Measurements from ENCODE around the gene RAB11FIP4.
"Not testable (repeated sequence)": the region's sequence is repeated elsewhere in the genome, so short reads cannot be mapped to it uniquely, and the experiment has no call there.

RAB11FIP4 gene, protein sequence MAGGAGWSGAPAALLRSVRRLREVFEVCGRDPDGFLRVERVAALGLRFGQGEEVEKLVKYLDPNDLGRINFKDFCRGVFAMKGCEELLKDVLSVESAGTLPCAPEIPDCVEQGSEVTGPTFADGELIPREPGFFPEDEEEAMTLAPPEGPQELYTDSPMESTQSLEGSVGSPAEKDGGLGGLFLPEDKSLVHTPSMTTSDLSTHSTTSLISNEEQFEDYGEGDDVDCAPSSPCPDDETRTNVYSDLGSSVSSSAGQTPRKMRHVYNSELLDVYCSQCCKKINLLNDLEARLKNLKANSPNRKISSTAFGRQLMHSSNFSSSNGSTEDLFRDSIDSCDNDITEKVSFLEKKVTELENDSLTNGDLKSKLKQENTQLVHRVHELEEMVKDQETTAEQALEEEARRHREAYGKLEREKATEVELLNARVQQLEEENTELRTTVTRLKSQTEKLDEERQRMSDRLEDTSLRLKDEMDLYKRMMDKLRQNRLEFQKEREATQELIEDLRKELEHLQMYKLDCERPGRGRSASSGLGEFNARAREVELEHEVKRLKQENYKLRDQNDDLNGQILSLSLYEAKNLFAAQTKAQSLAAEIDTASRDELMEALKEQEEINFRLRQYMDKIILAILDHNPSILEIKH

GRCh38 chr17:31391496-31391949 is at the start of gene RAB11FIP4:
Gene RAB11FIP4 (plus strand): TSS chr17:31391675. CDS start chr17:31391853, 178 bp downstream.
- peak in 1 of 2 experiments; percentile 5 for DNase-seq (ENCODE audit: low read depth in 2 of 2)

GRCh38 chr17:31345191-31345747 is 46.2 kb upstream of the RAB11FIP4 start:
- not testable (repeated sequence) for DNase-seq (ENCODE audit: low read depth in 2 of 2)

DNA sequence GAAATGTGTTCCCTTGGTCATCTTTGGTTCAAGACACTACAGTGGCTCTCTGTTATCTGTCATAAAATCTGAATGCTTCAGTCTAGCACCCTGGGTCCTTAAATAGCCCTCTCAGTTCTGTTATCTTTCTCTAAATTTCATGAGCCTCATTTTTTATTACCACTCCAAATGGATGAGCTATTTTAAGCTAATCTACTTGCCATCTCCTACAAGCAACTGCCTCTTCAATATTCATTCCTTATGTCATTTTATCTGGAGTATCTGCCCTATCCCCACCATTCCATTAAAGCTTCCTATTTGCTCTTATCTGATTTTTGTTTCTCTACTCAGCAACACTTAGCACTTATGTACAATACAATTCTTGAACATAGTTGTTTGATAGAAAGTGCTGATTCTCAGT is 42.0 kb upstream of the RAB11FIP4 start:
- no peak for DNase-seq (ENCODE audit: low read depth in 2 of 2)

DNA sequence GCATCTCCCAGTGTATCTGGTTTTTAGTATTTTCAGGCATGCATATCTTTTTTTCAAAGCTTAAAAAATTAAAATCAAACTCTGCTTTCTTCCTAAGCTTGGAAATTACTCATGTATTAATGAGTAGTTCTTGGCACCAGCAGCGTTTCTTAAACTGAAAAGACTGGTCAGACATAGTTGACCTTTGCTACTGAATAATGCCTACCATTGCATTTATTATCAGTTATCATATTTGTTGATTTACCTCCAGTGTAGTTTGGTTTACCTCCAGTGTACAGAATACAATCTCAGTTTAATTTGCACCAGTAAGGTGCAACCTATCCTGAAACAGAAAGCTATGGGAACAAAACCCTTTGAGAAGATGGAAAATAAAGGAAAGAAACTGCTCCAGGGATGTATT is 35.5 kb upstream of the RAB11FIP4 start:
- no peak for DNase-seq (ENCODE audit: low read depth in 2 of 2)

DNA sequence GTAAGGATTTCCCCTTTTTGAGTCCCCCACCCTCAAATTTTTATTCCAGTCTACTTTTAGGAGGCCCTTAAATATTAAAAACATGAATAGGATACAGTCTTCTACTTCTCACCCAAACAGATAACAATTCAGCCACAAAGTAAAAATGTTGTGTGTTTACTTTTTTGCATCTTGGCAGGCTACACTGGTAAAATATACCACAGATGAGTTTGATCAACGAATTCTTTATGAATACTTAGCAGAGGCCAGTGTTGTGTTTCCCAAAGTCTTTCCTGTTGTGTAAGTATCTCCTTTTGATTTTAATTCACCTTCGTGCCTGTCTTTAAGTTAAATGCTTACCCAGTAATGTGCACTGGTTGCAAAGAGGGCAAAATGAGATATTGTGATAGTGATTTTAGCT is 34.4 kb upstream of the RAB11FIP4 start:
- DNase-seq (ENCODE audit: low read depth in 2 of 2) = no peak

GRCh38 chr17:31357839-31358394 is 33.6 kb upstream of the RAB11FIP4 start:
- DNase-seq (ENCODE audit: low read depth in 2 of 2) = no peak

DNA sequence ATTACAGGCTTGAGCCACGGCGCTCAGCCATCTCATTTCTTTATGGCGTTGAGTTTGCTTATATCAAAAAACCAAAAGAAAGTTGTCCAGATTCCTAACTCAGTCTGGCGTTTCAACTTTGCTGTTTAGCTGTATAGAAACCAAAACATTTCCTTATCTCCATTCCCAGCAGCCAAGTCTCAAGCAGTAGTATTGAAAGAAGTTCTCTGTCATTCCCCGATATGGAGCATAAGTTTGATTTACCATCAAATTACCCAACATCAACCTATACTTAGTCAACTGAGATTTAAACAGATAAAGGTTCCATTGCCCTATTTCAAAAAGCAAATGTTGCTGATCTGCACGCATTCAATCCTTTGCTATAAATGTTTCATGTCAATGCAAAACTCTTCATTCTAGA is 27.5 kb upstream of the RAB11FIP4 start:
- no peak for DNase-seq (ENCODE audit: low read depth in 2 of 2)

DNA sequence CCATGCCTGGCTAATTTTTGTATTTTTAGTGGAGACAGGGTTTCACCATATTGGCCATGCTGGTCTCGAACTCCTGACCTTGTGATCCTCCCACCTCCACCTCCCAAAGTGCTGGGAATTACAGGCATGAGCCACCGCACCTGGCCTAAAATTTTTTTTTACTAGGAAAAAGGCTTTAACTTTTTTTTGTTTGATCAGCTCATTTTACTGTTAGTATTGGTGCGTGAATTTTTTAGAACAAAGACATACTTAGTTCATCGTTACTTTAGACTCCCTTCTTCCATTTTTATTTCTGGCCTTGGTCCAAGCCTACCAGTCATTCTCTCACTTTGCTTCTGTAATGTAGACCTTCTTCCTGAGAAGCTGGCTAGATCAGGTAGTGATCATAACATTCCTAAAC is 25.4 kb upstream of the RAB11FIP4 start:
- no peak for DNase-seq (ENCODE audit: low read depth in 2 of 2)

DNA sequence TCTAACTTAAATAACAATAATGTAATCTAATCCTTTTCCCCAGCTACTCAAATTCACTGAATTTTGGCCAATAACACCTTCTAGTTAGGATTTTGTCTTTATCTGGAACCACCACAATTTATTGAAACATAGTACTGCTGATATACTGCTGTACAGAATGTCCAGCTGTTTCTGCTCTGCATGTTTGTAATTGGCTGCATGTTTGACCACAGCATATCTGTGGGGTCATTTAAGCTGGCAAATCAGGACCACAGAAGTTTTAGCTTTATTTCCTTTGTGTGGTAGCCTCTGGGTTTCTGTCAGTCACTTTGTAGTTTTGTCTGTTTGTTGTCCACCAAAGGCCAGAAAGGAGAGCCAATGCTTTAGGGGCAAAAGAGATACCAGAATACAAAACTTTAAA is 22.2 kb upstream of the RAB11FIP4 start:
- no peak for DNase-seq (ENCODE audit: low read depth in 2 of 2)

- peak; percentile 13 to 23 for DNase-seq (ENCODE audit: low read depth in 2 of 2)
Observed at GRCh38 chr17:31371511-31372097, 19.9 kb upstream of the RAB11FIP4 start.

DNA sequence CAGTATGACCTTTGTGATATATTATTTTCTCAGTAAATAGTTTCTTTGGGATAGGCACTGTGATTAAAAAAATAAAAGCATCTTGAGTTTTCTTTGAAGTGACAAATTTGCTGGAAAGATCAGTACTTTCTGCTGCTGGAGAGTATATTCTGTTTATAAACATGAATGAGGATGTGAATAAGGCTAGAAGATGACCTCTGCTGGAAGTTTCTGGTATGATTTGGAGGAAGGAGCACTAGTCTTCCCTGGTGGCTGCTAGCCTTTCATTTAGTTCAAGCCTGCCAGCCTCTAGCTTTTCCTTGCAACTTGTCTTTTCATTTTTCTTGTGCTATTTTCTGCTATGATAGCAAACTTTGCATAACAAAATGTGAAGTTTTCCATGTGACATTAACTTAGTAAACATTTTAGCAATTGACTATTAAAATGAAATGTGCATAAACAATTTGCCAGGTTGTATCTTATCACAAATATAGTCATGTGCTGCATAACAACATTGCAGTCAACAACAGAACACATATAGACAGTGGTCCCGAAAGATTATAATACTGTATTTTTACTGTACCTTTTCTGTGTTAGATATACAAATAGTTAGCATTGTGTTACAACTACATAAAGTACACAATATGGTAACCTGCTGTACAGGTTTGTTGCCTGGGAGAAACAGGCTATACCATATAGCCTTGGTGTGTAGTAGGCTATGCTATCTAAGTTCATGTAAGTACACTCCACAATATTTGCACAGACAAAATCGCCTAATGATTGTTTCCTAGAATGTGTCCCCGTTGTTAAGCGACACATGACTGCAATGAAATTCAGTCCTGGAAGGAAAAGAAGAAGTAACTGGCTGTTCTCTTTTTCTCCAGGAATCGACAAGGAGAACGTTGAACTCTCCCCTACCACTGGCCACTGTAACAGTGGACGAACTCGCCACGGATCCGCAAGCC is 18.1 kb upstream of the RAB11FIP4 start:
- peak; percentile 15 to 18 for DNase-seq (ENCODE audit: low read depth in 2 of 2)

GRCh38 chr17:31374094-31374447 is 17.4 kb upstream of the RAB11FIP4 start:
- DNase-seq (ENCODE audit: low read depth in 2 of 2) = no peak

- DNase-seq (ENCODE audit: low read depth in 2 of 2) = no peak
Observed at GRCh38 chr17:31374503-31374902, 17.0 kb upstream of the RAB11FIP4 start.

DNA sequence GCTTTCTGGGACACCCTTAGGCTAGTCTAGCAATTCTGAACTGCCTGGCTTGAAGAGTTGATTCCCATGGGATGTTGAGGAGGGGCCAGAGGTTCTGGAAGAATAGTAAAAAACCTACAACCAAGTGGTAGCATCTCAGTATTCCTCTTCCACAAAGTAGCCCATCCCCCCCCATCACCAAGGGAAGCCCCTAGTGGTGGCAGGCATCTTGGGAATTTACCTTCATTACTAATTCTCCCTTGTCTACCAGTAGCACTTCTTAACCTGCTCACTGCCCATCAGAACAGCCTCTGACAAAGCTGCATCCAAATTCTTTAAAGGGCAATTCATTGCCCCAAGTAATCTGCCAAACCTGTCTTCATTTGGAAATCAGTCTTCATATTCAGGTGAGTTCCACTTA is 12.8 kb upstream of the RAB11FIP4 start:
- no peak for DNase-seq (ENCODE audit: low read depth in 2 of 2)

GRCh38 chr17:31379597-31380205 is 11.8 kb upstream of the RAB11FIP4 start:
- no peak for DNase-seq (ENCODE audit: low read depth in 2 of 2)

DNA sequence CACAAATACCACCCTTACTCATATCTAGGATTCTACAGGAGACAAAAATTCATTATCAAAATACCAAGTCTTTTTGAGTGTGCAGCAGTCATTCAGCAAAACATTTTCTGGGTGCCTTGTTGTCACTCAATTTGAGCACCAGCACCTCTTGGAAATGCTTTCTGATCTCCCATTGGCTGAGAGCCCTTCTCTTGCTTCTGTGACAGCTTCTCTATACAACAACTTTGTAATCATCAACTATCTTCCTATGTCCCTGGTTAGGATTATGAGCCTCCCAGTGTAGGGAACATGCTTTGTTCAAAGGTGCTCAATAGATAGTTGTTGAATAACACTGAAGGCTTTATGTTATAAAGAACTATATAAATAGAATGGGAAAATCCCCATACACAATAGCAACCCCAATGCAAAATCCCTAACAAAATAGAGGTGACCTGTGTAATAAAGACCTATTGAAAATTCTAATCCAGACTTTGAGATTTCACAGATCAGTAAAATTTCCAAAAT is 10.3 kb upstream of the RAB11FIP4 start:
- no peak for DNase-seq (ENCODE audit: low read depth in 2 of 2)

DNA sequence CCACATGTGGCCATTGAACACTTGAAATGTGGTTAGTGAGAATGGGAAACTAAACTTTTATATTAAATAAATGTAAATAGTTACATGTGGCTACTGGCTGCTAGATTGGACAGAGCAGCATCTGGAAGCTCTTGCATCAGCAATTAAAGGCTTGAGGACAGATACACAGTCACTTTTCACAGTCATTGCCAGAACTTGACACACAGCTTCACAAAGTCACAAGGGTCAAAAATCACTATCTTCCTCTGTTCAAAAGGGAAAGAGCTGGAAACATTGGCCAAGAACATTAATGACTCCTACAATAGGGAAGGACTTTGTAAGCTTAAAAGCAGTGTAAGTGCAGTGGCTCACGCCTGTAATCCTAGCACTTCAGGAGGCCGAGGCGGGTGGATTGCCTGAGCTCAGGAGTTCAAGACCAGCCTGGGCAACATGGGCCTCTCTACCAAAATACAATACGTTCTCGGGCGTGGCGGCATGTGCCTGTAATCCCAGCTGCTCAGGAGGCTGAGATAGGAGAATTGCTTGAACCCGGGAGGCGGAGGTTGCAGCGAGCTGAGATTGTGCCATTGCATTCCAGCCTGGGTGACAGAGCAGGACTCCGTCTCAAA is 8.7 kb upstream of the RAB11FIP4 start:
- DNase-seq (ENCODE audit: low read depth in 2 of 2) = not testable (repeated sequence)

- DNase-seq (ENCODE audit: low read depth in 2 of 2) = not testable (repeated sequence)
Observed at GRCh38 chr17:31383488-31383887, 8.0 kb upstream of the RAB11FIP4 start.

GRCh38 chr17:31385428-31386285 is 5.8 kb upstream of the RAB11FIP4 start:
- no peak for DNase-seq (ENCODE audit: low read depth in 2 of 2)

Measured in fibroblast of skin of left biceps (primary cell).